ENCODE results near the gene AFAP1.

DNA sequence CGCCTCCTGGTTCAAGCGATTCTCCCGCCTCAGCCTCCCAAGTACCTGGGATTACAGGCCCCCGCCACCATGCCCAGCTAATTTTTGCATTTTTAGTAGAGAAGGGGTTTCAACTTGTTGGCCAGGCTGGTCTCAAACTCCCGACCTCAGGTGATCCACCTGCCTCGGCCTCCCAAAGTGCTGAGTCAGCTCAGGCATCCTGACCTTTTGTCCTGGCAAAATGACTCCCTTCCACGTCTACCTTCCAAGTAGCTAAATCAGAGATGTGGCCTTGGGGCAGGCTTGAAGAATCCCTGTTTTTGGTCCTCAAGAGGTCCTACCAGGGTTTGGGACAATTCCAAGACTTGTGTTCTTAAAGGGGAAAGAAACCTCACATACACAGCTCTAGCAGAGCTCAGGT is 12.8 kb downstream of the AFAP1 start:
- TF ChIP-seq JUN (IDR thresholded peaks at IDR 0.05; ENCODE audit: low read depth, low read length) (no peak), JUND (IDR thresholded peaks at IDR 0.05; ENCODE audit: low read length) (no peak), SIX5 (IDR thresholded peaks at IDR 0.05; ENCODE audit: low read depth, low read length) (no peak), CTCF (IDR thresholded peaks at IDR 0.05; ENCODE audit: control extremely low read depth in 1 of 3, insufficient read depth in 1 of 3, low read depth in 1 of 3, low read length in 3 of 3) (no peak), GTF2F1 (IDR thresholded peaks at IDR 0.05; ENCODE audit: borderline replicate concordance, low read depth, low read length) (no peak), MAX (IDR thresholded peaks at IDR 0.05) (no peak), TBP (IDR thresholded peaks at IDR 0.05; ENCODE audit: low read depth, low read length) (no peak), TAF1 (IDR thresholded peaks at IDR 0.05; ENCODE audit: low read depth, low read length) (no peak), RFX5 (IDR thresholded peaks at IDR 0.05; ENCODE audit: borderline replicate concordance, low read depth, low read length) (no peak), TEAD4 (IDR thresholded peaks at IDR 0.05; ENCODE audit: low read depth, low read length) (no peak), CBX8 (IDR thresholded peaks at IDR 0.05; ENCODE audit: borderline replicate concordance, low read depth, low read length) (no peak), EP300 (IDR thresholded peaks at IDR 0.05; ENCODE audit: borderline replicate concordance in 1 of 2, low read depth in 2 of 2, low read length in 2 of 2) (no peak), POU5F1 (IDR thresholded peaks at IDR 0.05; ENCODE audit: low read depth, low read length) (no peak)
- TF ChIP-seq, protein P1, sequence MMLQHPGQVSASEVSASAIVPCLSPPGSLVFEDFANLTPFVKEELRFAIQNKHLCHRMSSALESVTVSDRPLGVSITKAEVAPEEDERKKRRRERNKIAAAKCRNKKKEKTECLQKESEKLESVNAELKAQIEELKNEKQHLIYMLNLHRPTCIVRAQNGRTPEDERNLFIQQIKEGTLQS (IDR thresholded peaks at IDR 0.05; ENCODE audit: insufficient read depth, low read depth, low read length), result no peak

All from H1 (cell line).